Measurements from ENCODE around the gene ANKRD52.

Gene ANKRD52

GRCh38 chr12:56241424-56242303 is 16.5 kb downstream of the ANKRD52 start:
- Histone ChIP-seq H3K9me2 (replicated peaks; ENCODE audit: control insufficient read depth, low read length) (no peaks in the 10 kb centered on the region), H3K79me2 (ENCODE audit: control insufficient read depth, low read length) (no peaks in the 10 kb centered on the region), H4K20me1 (ENCODE audit: control insufficient read depth, insufficient read depth, low read depth, low read length) (no peaks in the 10 kb centered on the region), H3K4me2 (ENCODE audit: low read length) (no peak overlapping the region), H3F3A (ENCODE audit: control insufficient read depth, insufficient read depth) (no peaks in the 10 kb centered on the region), H3K4me1 (ENCODE audit: control insufficient read depth, low read length) (peaks cover 17% of the 10 kb centered on the region), H3K9me3 (ENCODE audit: control insufficient read depth, insufficient read depth, low read length) (no peaks in the 10 kb centered on the region), H3K36me3 (ENCODE audit: control insufficient read depth, low read length) (peaks cover 52% of the 10 kb centered on the region), H3K27me3 (ENCODE audit: control insufficient read depth, low read length) (no peaks in the 10 kb centered on the region), H3K27ac (ENCODE audit: low read depth, low read length) (no peak overlapping the region), H3K4me3 (ENCODE audit: low read length) (no peak overlapping the region)
- TF ChIP-seq EZH2phosphoT487 (IDR thresholded peaks at IDR 0.05; ENCODE audit: borderline replicate concordance, low read length) (no peak), CTCF (IDR thresholded peaks at IDR 0.05; ENCODE audit: low read depth, low read length, poor library complexity, severe bottlenecking) (no peak)

GRCh38 chr12:56237552-56237951 is 20.6 kb downstream of the ANKRD52 start:
- Histone ChIP-seq H3K9me3 (ENCODE audit: control insufficient read depth, insufficient read depth, low read length) (no peaks in the 10 kb centered on the region), H3F3A (ENCODE audit: control insufficient read depth, insufficient read depth) (no peaks in the 10 kb centered on the region), H3K4me2 (ENCODE audit: low read length) (no peak overlapping the region), H3K9me2 (replicated peaks; ENCODE audit: control insufficient read depth, low read length) (no peaks in the 10 kb centered on the region), H3K36me3 (ENCODE audit: control insufficient read depth, low read length) (peaks cover 19% of the 10 kb centered on the region), H3K27me3 (ENCODE audit: control insufficient read depth, low read length) (no peaks in the 10 kb centered on the region), H3K4me1 (ENCODE audit: control insufficient read depth, low read length) (peaks cover 6% of the 10 kb centered on the region), H4K20me1 (ENCODE audit: control insufficient read depth, insufficient read depth, low read depth, low read length) (no peaks in the 10 kb centered on the region), H3K27ac (ENCODE audit: low read depth, low read length) (no peak overlapping the region), H3K4me3 (ENCODE audit: low read length) (no peak overlapping the region), H3K79me2 (ENCODE audit: control insufficient read depth, low read length) (no peaks in the 10 kb centered on the region)
- no peak for TF ChIP-seq EZH2phosphoT487 (IDR thresholded peaks at IDR 0.05; ENCODE audit: borderline replicate concordance, low read length)
- TF ChIP-seq CTCF (IDR thresholded peaks at IDR 0.05; ENCODE audit: low read depth, low read length, poor library complexity, severe bottlenecking), result no peak

- H3F3A ChIP-seq (ENCODE audit: control insufficient read depth, insufficient read depth), result no peaks in the 10 kb centered on the region
- H3K4me3 ChIP-seq (ENCODE audit: low read length), result no peak overlapping the region
- H3K79me2 ChIP-seq (ENCODE audit: control insufficient read depth, low read length), result no peaks in the 10 kb centered on the region
- H3K27ac ChIP-seq (ENCODE audit: low read depth, low read length), result no peak overlapping the region
- no peak for TF ChIP-seq CTCF (IDR thresholded peaks at IDR 0.05; ENCODE audit: low read depth, low read length, poor library complexity, severe bottlenecking)
- no peak for TF ChIP-seq EZH2phosphoT487 (IDR thresholded peaks at IDR 0.05; ENCODE audit: borderline replicate concordance, low read length)
- no peak overlapping the region for H3K4me2 ChIP-seq (ENCODE audit: low read length)
- peaks cover under 1% of the 10 kb centered on the region; the same call in 1 of the 2 replicates for H3K4me1 ChIP-seq (ENCODE audit: control insufficient read depth, low read length)
- H3K9me3 ChIP-seq (ENCODE audit: control insufficient read depth, insufficient read depth, low read length), result no peaks in the 10 kb centered on the region
- peaks cover 13% of the 10 kb centered on the region for H3K36me3 ChIP-seq (ENCODE audit: control insufficient read depth, low read length)
- H3K9me2 ChIP-seq (replicated peaks; ENCODE audit: control insufficient read depth, low read length), result no peaks in the 10 kb centered on the region
- H4K20me1 ChIP-seq (ENCODE audit: control insufficient read depth, insufficient read depth, low read depth, low read length), result no peaks in the 10 kb centered on the region
- no peaks in the 10 kb centered on the region for H3K27me3 ChIP-seq (ENCODE audit: control insufficient read depth, low read length)
Measured at GRCh38 chr12:56236985-56237384, 21.2 kb downstream of the ANKRD52 start.

Data from DOHH2 (cell line).